ENCODE measurements around the gene POPDC2. TPM values are rescaled to one million over a fixed set of nuclear protein-coding genes. Genes with fewer than 3 reads are reported as not detected.

Gene POPDC2
- total and polyA plus RNA-seq, 2 experiments from 2014 or later, result 1.2 to 2.7 TPM

- H3K79me2 ChIP-seq, result no peaks in the 10 kb centered on the region
- H2AFZ ChIP-seq, result no peak overlapping the region
- no peak for DNase-seq (ENCODE audit: low spot score)
- TF ChIP-seq EZH2 (IDR thresholded peaks at IDR 0.05; ENCODE audit: borderline replicate concordance) (no peak), EZH2phosphoT487 (IDR thresholded peaks at IDR 0.05; ENCODE audit: low read depth, severe bottlenecking, unreplicated experiment) (no peak)
- TF ChIP-seq, protein P1, sequence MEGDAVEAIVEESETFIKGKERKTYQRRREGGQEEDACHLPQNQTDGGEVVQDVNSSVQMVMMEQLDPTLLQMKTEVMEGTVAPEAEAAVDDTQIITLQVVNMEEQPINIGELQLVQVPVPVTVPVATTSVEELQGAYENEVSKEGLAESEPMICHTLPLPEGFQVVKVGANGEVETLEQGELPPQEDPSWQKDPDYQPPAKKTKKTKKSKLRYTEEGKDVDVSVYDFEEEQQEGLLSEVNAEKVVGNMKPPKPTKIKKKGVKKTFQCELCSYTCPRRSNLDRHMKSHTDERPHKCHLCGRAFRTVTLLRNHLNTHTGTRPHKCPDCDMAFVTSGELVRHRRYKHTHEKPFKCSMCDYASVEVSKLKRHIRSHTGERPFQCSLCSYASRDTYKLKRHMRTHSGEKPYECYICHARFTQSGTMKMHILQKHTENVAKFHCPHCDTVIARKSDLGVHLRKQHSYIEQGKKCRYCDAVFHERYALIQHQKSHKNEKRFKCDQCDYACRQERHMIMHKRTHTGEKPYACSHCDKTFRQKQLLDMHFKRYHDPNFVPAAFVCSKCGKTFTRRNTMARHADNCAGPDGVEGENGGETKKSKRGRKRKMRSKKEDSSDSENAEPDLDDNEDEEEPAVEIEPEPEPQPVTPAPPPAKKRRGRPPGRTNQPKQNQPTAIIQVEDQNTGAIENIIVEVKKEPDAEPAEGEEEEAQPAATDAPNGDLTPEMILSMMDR (IDR thresholded peaks at IDR 0.05; ENCODE audit: poor library complexity), result no peak
- no peak overlapping the region for H3K4me2 ChIP-seq
- no peak overlapping the region for H3K4me3 ChIP-seq
- WGBS (ENCODE audit: low lambda C conversion rate, missing lambda C conversion rate), result 66% methylated on average over 2 of the region's 2 CpGs
- H3K9me3 ChIP-seq (ENCODE audit: low read depth), result no peaks in the 10 kb centered on the region
- no peaks in the 10 kb centered on the region for H3K9me2 ChIP-seq (replicated peaks; ENCODE audit: insufficient read depth)
- no peaks in the 10 kb centered on the region for H3K27me3 ChIP-seq
- H4K20me1 ChIP-seq (ENCODE audit: insufficient read depth, poor library complexity, severe bottlenecking), result no peaks in the 10 kb centered on the region
- H3K4me1 ChIP-seq (ENCODE audit: insufficient read depth), result peaks cover 37% of the 10 kb centered on the region
- H3K36me3 ChIP-seq (replicated peaks; ENCODE audit: insufficient read depth, low read depth), result no peaks in the 10 kb centered on the region
- H3K27ac ChIP-seq, result peak overlapping the region; percentile 88
Measured at GRCh38 chr3:119663885-119664284, 3.5 kb upstream of the POPDC2 start.

GRCh38 chr3:119662604-119663373, 2.4 kb upstream of the POPDC2 start:
- Histone ChIP-seq H3K27me3 (no peaks in the 10 kb centered on the region), H3K27ac (peak overlapping the region; percentile 38), H2AFZ (no peak overlapping the region), H3K9me3 (ENCODE audit: low read depth) (no peaks in the 10 kb centered on the region), H4K20me1 (ENCODE audit: insufficient read depth, poor library complexity, severe bottlenecking) (no peaks in the 10 kb centered on the region), H3K4me3 (no peak overlapping the region), H3K4me2 (no peak overlapping the region), H3K79me2 (no peaks in the 10 kb centered on the region), H3K9me2 (replicated peaks; ENCODE audit: insufficient read depth) (no peaks in the 10 kb centered on the region), H3K4me1 (ENCODE audit: insufficient read depth) (peaks cover 37% of the 10 kb centered on the region), H3K36me3 (replicated peaks; ENCODE audit: insufficient read depth, low read depth) (no peaks in the 10 kb centered on the region)
- DNase-seq (ENCODE audit: low spot score), result no peak
- 65% methylated on average over 1 of the region's 1 CpG for WGBS (ENCODE audit: low lambda C conversion rate, missing lambda C conversion rate)
- TF ChIP-seq EZH2phosphoT487 (IDR thresholded peaks at IDR 0.05; ENCODE audit: low read depth, severe bottlenecking, unreplicated experiment) (no peak), EZH2 (IDR thresholded peaks at IDR 0.05; ENCODE audit: borderline replicate concordance) (no peak)
- TF ChIP-seq, protein P1 (IDR thresholded peaks at IDR 0.05; ENCODE audit: poor library complexity), result no peak

DNA sequence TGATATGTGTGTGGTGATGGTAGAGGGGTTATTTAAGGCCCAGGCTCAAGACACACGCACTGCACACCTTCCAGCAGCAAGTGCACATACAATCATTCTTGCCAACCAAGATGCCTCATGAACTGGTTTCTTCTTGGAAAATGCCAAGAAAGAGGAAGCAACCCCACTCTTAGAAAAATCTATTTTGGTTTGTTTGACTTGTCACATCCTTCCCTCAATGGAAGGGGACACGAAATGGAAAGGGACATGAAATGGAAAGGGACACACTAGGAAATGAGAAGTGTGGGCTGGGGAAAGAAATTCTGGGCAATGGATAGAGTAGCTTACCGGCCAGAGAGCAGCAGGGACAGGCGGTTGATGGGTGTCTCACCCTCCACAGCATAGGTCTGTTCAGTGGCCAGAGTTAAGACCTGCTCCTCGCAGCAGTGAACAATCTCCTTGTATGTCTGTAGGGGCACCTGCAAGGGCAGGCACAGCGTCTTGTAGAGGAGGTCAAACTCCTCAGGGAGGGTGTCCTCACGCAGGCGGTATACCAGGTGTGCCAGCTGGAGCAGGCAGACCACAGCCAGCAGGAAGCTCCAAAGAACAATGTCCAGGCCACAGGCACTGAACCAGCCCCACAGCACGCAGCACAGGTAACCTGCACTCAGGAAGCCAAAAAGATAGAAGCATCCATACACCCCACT, 640 bp downstream of the POPDC2 start:
- Histone ChIP-seq H3K79me2 (no peaks in the 10 kb centered on the region), H3K4me3 (no peak overlapping the region), H3K27ac (no peak overlapping the region), H3K9me3 (ENCODE audit: low read depth) (no peaks in the 10 kb centered on the region), H2AFZ (no peak overlapping the region), H3K9me2 (replicated peaks; ENCODE audit: insufficient read depth) (no peaks in the 10 kb centered on the region), H3K4me2 (no peak overlapping the region), H3K36me3 (replicated peaks; ENCODE audit: insufficient read depth, low read depth) (no peaks in the 10 kb centered on the region), H3K4me1 (ENCODE audit: insufficient read depth) (peaks cover 29% of the 10 kb centered on the region), H3K27me3 (no peaks in the 10 kb centered on the region), H4K20me1 (ENCODE audit: insufficient read depth, poor library complexity, severe bottlenecking) (no peaks in the 10 kb centered on the region)
- DNase-seq (ENCODE audit: low spot score), result no peak
- whole genome bisulfite sequencing (ENCODE audit: low lambda C conversion rate, missing lambda C conversion rate), result 98% methylated on average over 9 of the region's 9 CpGs
- TF ChIP-seq, protein P1 (IDR thresholded peaks at IDR 0.05; ENCODE audit: poor library complexity), result no peak
- TF ChIP-seq EZH2phosphoT487 (IDR thresholded peaks at IDR 0.05; ENCODE audit: low read depth, severe bottlenecking, unreplicated experiment), result no peak
- no peak for TF ChIP-seq EZH2 (IDR thresholded peaks at IDR 0.05; ENCODE audit: borderline replicate concordance)

All from hepatocyte (in vitro differentiated cells).